Epithelial cell of esophagus (primary cell): ENCODE measurements around the gene ADAMTS8.

Experiments used
- DNase-seq: peaks from one replicate; pipeline ENCODE4 v3.0.0; 2010; ENCODE audit warnings: low read depth
- H3K4me3 ChIP-seq: 2 replicates; pipeline ENCODE4 v1.5.1; 2011; ENCODE audit warnings: mild to moderate bottlenecking, low read length, control low read depth
- CTCF ChIP-seq: IDR thresholded peaks from 2 replicates; pipeline ENCODE4 v1.5.1; 2011; ENCODE audit warnings: low read depth, mild to moderate bottlenecking, low read length, control low read depth, inconsistent platforms; ENCODE audit not compliant: insufficient read depth; ENCODE audit errors: missing control alignments

The ADAMTS8 gene

GRCh38 chr11:130467116-130467900 is 38.9 kb upstream of the ADAMTS8 start:
- TF ChIP-seq CTCF, result no peak
- DNase-seq, result no peak
- no peak overlapping the region for H3K4me3 ChIP-seq

GRCh38 chr11:130465263-130465662 is 36.9 kb upstream of the ADAMTS8 start:
- peak; percentile 26 for DNase-seq
- TF ChIP-seq CTCF, result no peak
- H3K4me3 ChIP-seq, result no peak overlapping the region

- H3K4me3 ChIP-seq, result no peak overlapping the region
- DNase-seq, result no peak
- no peak for TF ChIP-seq CTCF
Observed at GRCh38 chr11:130464291-130464812, 35.9 kb upstream of the ADAMTS8 start.

GRCh38 chr11:130462931-130463330 is 34.5 kb upstream of the ADAMTS8 start:
- no peak for TF ChIP-seq CTCF
- H3K4me3 ChIP-seq, result no peak overlapping the region
- no peak for DNase-seq

GRCh38 chr11:130462101-130462885 is 33.9 kb upstream of the ADAMTS8 start:
- no peak for TF ChIP-seq CTCF
- H3K4me3 ChIP-seq, result no peak overlapping the region
- DNase-seq, result no peak

GRCh38 chr11:130459521-130459920 is 31.1 kb upstream of the ADAMTS8 start:
- no peak overlapping the region for H3K4me3 ChIP-seq
- no peak for DNase-seq
- no peak for TF ChIP-seq CTCF

GRCh38 chr11:130458410-130458729 is 30.0 kb upstream of the ADAMTS8 start:
- DNase-seq, result no peak
- no peak for TF ChIP-seq CTCF
- no peak overlapping the region for H3K4me3 ChIP-seq
